ENCODE results near the gene RMDN2. TPM values are rescaled to one million over a fixed set of nuclear protein-coding genes. Genes with fewer than 3 reads are reported as not detected.

RMDN2 gene
- total and polyA plus RNA-seq, 2 experiments from 2014 or later: 3.4 to 3.6 TPM

DNA sequence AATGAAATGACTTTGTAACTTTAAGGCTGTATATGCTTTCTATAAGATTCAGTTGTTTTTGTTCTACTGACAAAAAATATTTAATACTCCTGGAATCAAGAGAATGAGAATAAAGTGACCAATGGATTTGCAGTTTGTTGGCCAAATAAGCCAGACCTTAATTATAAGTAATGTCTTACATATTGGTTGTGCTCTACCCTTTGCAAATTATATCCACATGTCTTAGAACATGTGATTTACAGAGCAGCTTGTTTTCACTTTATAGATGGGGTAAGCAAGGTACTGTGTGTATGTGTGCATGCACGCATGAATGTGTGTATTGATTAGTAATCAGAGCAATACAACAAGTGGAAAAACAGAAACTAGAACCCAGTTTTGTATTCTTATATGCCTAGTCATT, 59.1 kb downstream of the RMDN2 start:
- H3K27me3 Mint-ChIP-seq (ENCODE audit: insufficient read depth, low read depth, poor library complexity): no peaks in the 10 kb centered on the region
- no peak overlapping the region for H3K27ac Mint-ChIP-seq
- H3K4me1 Mint-ChIP-seq: peaks cover 11% of the 10 kb centered on the region
- no peak overlapping the region for H3K4me3 Mint-ChIP-seq
- no peak for TF ChIP-seq CREB1 (CRISPR knock-in tag; IDR thresholded peaks at IDR 0.05; ENCODE audit: low read depth)
- no peak for TF ChIP-seq EZH2phosphoT487 (IDR thresholded peaks at IDR 0.05; ENCODE audit: unreplicated experiment)
- no peak for TF ChIP-seq ZNF331 (CRISPR knock-in tag; IDR thresholded peaks at IDR 0.05; ENCODE audit: low read depth)
- TF ChIP-seq, protein P1, sequence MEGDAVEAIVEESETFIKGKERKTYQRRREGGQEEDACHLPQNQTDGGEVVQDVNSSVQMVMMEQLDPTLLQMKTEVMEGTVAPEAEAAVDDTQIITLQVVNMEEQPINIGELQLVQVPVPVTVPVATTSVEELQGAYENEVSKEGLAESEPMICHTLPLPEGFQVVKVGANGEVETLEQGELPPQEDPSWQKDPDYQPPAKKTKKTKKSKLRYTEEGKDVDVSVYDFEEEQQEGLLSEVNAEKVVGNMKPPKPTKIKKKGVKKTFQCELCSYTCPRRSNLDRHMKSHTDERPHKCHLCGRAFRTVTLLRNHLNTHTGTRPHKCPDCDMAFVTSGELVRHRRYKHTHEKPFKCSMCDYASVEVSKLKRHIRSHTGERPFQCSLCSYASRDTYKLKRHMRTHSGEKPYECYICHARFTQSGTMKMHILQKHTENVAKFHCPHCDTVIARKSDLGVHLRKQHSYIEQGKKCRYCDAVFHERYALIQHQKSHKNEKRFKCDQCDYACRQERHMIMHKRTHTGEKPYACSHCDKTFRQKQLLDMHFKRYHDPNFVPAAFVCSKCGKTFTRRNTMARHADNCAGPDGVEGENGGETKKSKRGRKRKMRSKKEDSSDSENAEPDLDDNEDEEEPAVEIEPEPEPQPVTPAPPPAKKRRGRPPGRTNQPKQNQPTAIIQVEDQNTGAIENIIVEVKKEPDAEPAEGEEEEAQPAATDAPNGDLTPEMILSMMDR (conservative IDR thresholded peaks at IDR 0.05; ENCODE audit: low read depth in 2 of 2): no peak
- no peak for TF ChIP-seq NANOG (IDR thresholded peaks at IDR 0.05; ENCODE audit: borderline replicate concordance)
- no peak for TF ChIP-seq ZNF114 (CRISPR knock-in tag; IDR thresholded peaks at IDR 0.05)
- TF ChIP-seq EZH2 (IDR thresholded peaks at IDR 0.05; ENCODE audit: low read depth, unreplicated experiment): no peak
- TF ChIP-seq, protein P2, sequence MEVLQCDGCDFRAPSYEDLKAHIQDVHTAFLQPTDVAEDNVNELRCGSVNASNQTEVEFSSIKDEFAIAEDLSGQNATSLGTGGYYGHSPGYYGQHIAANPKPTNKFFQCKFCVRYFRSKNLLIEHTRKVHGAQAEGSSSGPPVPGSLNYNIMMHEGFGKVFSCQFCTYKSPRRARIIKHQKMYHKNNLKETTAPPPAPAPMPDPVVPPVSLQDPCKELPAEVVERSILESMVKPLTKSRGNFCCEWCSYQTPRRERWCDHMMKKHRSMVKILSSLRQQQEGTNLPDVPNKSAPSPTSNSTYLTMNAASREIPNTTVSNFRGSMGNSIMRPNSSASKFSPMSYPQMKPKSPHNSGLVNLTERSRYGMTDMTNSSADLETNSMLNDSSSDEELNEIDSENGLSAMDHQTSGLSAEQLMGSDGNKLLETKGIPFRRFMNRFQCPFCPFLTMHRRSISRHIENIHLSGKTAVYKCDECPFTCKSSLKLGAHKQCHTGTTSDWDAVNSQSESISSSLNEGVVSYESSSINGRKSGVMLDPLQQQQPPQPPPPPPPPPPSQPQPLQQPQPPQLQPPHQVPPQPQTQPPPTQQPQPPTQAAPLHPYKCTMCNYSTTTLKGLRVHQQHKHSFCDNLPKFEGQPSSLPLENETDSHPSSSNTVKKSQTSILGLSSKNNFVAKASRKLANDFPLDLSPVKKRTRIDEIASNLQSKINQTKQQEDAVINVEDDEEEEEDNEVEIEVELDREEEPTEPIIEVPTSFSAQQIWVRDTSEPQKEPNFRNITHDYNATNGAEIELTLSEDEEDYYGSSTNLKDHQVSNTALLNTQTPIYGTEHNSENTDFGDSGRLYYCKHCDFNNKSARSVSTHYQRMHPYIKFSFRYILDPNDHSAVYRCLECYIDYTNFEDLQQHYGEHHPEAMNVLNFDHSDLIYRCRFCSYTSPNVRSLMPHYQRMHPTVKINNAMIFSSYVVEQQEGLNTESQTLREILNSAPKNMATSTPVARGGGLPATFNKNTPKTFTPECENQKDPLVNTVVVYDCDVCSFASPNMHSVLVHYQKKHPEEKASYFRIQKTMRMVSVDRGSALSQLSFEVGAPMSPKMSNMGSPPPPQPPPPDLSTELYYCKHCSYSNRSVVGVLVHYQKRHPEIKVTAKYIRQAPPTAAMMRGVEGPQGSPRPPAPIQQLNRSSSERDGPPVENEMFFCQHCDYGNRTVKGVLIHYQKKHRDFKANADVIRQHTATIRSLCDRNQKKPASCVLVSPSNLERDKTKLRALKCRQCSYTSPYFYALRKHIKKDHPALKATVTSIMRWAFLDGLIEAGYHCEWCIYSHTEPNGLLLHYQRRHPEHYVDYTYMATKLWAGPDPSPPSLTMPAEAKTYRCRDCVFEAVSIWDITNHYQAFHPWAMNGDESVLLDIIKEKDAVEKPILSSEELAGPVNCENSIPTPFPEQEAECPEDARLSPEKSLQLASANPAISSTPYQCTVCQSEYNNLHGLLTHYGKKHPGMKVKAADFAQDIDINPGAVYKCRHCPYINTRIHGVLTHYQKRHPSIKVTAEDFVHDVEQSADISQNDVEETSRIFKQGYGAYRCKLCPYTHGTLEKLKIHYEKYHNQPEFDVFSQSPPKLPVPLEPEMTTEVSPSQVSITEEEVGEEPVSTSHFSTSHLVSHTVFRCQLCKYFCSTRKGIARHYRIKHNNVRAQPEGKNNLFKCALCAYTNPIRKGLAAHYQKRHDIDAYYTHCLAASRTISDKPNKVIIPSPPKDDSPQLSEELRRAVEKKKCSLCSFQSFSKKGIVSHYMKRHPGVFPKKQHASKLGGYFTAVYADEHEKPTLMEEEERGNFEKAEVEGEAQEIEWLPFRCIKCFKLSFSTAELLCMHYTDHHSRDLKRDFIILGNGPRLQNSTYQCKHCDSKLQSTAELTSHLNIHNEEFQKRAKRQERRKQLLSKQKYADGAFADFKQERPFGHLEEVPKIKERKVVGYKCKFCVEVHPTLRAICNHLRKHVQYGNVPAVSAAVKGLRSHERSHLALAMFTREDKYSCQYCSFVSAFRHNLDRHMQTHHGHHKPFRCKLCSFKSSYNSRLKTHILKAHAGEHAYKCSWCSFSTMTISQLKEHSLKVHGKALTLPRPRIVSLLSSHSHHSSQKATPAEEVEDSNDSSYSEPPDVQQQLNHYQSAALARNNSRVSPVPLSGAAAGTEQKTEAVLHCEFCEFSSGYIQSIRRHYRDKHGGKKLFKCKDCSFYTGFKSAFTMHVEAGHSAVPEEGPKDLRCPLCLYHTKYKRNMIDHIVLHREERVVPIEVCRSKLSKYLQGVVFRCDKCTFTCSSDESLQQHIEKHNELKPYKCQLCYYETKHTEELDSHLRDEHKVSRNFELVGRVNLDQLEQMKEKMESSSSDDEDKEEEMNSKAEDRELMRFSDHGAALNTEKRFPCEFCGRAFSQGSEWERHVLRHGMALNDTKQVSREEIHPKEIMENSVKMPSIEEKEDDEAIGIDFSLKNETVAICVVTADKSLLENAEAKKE (CRISPR knock-in tag; IDR thresholded peaks at IDR 0.05): no peak
- Histone ChIP-seq H3F3A (replicated peaks; ENCODE audit: low read depth) (no peaks in the 10 kb centered on the region), H4K20me1 (replicated peaks; ENCODE audit: insufficient read depth) (no peaks in the 10 kb centered on the region), H3K4me1 (ENCODE audit: insufficient read depth) (peaks cover 3% of the 10 kb centered on the region; the same call in 1 of the 2 replicates), H2AFZ (no peak overlapping the region), H3K27ac (ENCODE audit: low read depth) (no peak overlapping the region), H3K36me3 (ENCODE audit: insufficient read depth) (no peaks in the 10 kb centered on the region), H3K79me2 (replicated peaks; ENCODE audit: insufficient read depth) (no peaks in the 10 kb centered on the region), H3K9me2 (ENCODE audit: insufficient read depth) (no peaks in the 10 kb centered on the region), H3K27me3 (ENCODE audit: insufficient read depth) (no peaks in the 10 kb centered on the region), H3K4me3 (no peak overlapping the region), H3K4me2 (no peak overlapping the region)
- DNase-seq (ENCODE audit: low spot score) (no peak), ATAC-seq (no peak)
- H3K36me3 Mint-ChIP-seq (ENCODE audit: low read depth): no peaks in the 10 kb centered on the region
- H3K9me3 Mint-ChIP-seq: no peaks in the 10 kb centered on the region; the same call in 2 of the 3 replicates

Data from GM23338 (cell line).